Measurements from ENCODE around the gene ZNRF3. TPM values are rescaled to one million over a fixed set of nuclear protein-coding genes. Genes with fewer than 3 reads are reported as not detected.

ZNRF3 gene
- polyA plus RNA-seq, 1 donor (not counting 4 experiments of a cell fraction or from before 2014, with no cell fraction given): 2.6 TPM

GRCh38 chr22:28986366-28986765 lies 103.0 kb downstream of the ZNRF3 start:
- DNase-seq (ENCODE audit: low read depth, low spot score) (no peak), FAIRE-seq (no peak)
- Histone ChIP-seq H3K36me3 (ENCODE audit: control insufficient read depth in 2 of 2, extremely low read depth in 1 of 2, insufficient read depth in 2 of 2, low read length in 2 of 2) (peaks cover 5 to 7% of the 10 kb centered on the region in 2 experiments), H3K9ac (ENCODE audit: control insufficient read depth, extremely low read depth, insufficient read depth, low read length) (no peak overlapping the region), H3K4me3 (ENCODE audit: control insufficient read depth in 2 of 3, extremely low read depth in 1 of 3, insufficient read depth in 2 of 3, low read depth in 1 of 3, low read length in 3 of 3) (no peak overlapping the region), H3K9me1 (ENCODE audit: control insufficient read depth, extremely low read depth, insufficient read depth, low read length) (peaks cover 3% of the 10 kb centered on the region), H3K27me3 (ENCODE audit: control insufficient read depth, extremely low read depth, insufficient read depth, low read length) (no peaks in the 10 kb centered on the region), H3K4me2 (ENCODE audit: control insufficient read depth, extremely low read depth, insufficient read depth, low read depth, low read length) (no peak overlapping the region), H4K20me1 (ENCODE audit: control insufficient read depth, extremely low read depth, insufficient read depth, low read length) (peaks cover 3% of the 10 kb centered on the region), H2AFZ (ENCODE audit: control insufficient read depth, low read length) (no peak overlapping the region), H3K79me2 (ENCODE audit: control insufficient read depth, insufficient read depth, low read length) (peaks cover 2% of the 10 kb centered on the region), H3K27ac (ENCODE audit: control insufficient read depth, insufficient read depth, low read length) (no peak overlapping the region), H3K9me3 (ENCODE audit: control insufficient read depth, low read depth, low read length) (no peaks in the 10 kb centered on the region), H3K4me1 (ENCODE audit: control insufficient read depth, extremely low read depth, insufficient read depth, low read length) (peaks cover 22% of the 10 kb centered on the region)
- TF ChIP-seq CTCF (optimal IDR thresholded peaks at IDR 0.05 in 1 of 3, IDR thresholded peaks at IDR 0.05 in 1 of 3, conservative IDR thresholded peaks at IDR 0.05 in 1 of 3; ENCODE audit: extremely low read depth in 1 of 3, insufficient read depth in 2 of 3, low read length in 3 of 3) (no peak), EZH2 (IDR thresholded peaks at IDR 0.05; ENCODE audit: low read length) (no peak)
- dilution Hi-C loops (cut with MboI; ENCODE audit: extremely low pct_ligation_motif_present, low sequenced_read_pairs): no loop called here

- peaks cover 15% of the 10 kb centered on the region for H3K4me1 ChIP-seq (ENCODE audit: control insufficient read depth, extremely low read depth, insufficient read depth, low read length)
- H3K9me1 ChIP-seq (ENCODE audit: control insufficient read depth, extremely low read depth, insufficient read depth, low read length): peaks cover 3% of the 10 kb centered on the region
- no peak overlapping the region for H3K27ac ChIP-seq (ENCODE audit: control insufficient read depth, insufficient read depth, low read length)
- H3K79me2 ChIP-seq (ENCODE audit: control insufficient read depth, insufficient read depth, low read length): peaks cover under 1% of the 10 kb centered on the region
- H3K4me3 ChIP-seq (ENCODE audit: control insufficient read depth in 2 of 3, extremely low read depth in 1 of 3, insufficient read depth in 2 of 3, low read depth in 1 of 3, low read length in 3 of 3): no peak overlapping the region
- H3K9ac ChIP-seq (ENCODE audit: control insufficient read depth, extremely low read depth, insufficient read depth, low read length): no peak overlapping the region
- H3K4me2 ChIP-seq (ENCODE audit: control insufficient read depth, extremely low read depth, insufficient read depth, low read depth, low read length): no peak overlapping the region
- dilution Hi-C loops (cut with MboI; ENCODE audit: extremely low pct_ligation_motif_present, low sequenced_read_pairs): no loop called here
- H4K20me1 ChIP-seq (ENCODE audit: control insufficient read depth, extremely low read depth, insufficient read depth, low read length): peaks cover 2% of the 10 kb centered on the region
- TF ChIP-seq EZH2 (IDR thresholded peaks at IDR 0.05; ENCODE audit: low read length): no peak
- no peak for TF ChIP-seq CTCF (optimal IDR thresholded peaks at IDR 0.05 in 1 of 3, IDR thresholded peaks at IDR 0.05 in 1 of 3, conservative IDR thresholded peaks at IDR 0.05 in 1 of 3; ENCODE audit: extremely low read depth in 1 of 3, insufficient read depth in 2 of 3, low read length in 3 of 3)
- H3K36me3 ChIP-seq (ENCODE audit: control insufficient read depth in 2 of 2, extremely low read depth in 1 of 2, insufficient read depth in 2 of 2, low read length in 2 of 2): peaks cover 5 to 11% of the 10 kb centered on the region in 2 experiments
- DNase-seq (ENCODE audit: low read depth, low spot score) (no peak), FAIRE-seq (no peak)
- H3K9me3 ChIP-seq (ENCODE audit: control insufficient read depth, low read depth, low read length): no peaks in the 10 kb centered on the region
- H3K27me3 ChIP-seq (ENCODE audit: control insufficient read depth, extremely low read depth, insufficient read depth, low read length): no peaks in the 10 kb centered on the region
- H2AFZ ChIP-seq (ENCODE audit: control insufficient read depth, low read length): no peak overlapping the region
These were observed 105.1 kb downstream of the ZNRF3 start for GRCh38 chr22:28988457-28988856.
